ENCODE results near the gene DCPS. TPM values are rescaled to one million over a fixed set of nuclear protein-coding genes. Genes with fewer than 3 reads are reported as not detected.
"Not testable (repeated sequence)": the region's sequence is repeated elsewhere in the genome, so short reads cannot be mapped to it uniquely, and the experiment has no call there.

Gene DCPS
- total RNA-seq, 1 donor from 2014 or later = 8.5 TPM

DNA sequence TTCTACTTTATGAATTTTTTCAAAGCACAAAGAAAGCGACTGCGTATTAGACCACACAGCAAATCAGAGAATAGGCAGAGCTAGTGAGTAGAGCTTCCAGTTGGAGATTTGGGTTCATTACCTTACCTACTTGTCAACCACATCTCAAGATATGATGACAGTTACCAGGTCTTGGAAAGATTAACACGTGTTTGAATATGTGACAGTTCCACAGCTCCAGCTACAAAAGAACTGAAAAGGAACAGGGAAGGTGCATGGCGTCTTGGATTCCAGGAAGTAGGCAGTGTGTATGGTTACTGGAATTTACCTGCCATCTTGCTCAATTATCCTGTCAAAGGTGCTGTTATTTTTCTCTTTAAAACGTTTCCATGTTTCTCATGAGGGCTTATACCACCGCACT is 15.6 kb upstream of the DCPS start:
- no peak for DNase-seq (ENCODE audit: low read depth in 2 of 2)

GRCh38 chr11:126290887-126291286 is 13.0 kb upstream of the DCPS start:
- DNase-seq (ENCODE audit: low read depth in 2 of 2) = no peak

- DNase-seq (ENCODE audit: low read depth in 2 of 2) = no peak
These were observed 10.1 kb upstream of the DCPS start for GRCh38 chr11:126293726-126294125.

- DNase-seq (ENCODE audit: low read depth in 2 of 2) = no peak
These were observed 6.9 kb upstream of the DCPS start for GRCh38 chr11:126297004-126297403.

DNA sequence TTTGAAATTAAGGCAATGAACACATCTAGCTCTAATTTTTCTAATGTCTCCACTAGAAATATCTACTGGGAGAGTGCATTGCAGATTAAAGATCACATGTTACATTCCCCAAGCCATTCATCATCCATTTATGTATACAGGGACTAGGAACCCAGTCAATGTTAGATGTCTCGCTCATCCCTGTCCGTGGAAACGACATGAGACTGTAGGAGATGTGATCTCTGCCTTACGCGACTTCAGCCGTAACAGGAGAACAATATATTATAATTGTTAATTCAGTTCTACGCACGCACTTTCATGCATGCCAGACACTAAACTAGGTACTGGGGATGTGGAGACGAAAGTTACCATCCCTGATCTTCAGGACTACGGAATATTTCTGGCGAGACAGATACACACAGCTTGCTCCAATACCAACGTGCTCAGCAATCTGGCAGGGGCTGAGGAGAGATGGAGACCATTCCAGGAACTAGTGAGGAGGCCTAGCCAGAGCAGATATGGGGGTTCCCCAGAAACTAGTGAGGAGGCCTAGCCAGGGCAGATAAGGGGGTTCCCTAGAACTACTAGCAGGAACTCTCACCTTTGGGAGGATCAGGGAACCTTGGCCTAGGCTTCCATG is 706 bp downstream of the DCPS start:
- no peak for DNase-seq (ENCODE audit: low read depth in 2 of 2)

DNA sequence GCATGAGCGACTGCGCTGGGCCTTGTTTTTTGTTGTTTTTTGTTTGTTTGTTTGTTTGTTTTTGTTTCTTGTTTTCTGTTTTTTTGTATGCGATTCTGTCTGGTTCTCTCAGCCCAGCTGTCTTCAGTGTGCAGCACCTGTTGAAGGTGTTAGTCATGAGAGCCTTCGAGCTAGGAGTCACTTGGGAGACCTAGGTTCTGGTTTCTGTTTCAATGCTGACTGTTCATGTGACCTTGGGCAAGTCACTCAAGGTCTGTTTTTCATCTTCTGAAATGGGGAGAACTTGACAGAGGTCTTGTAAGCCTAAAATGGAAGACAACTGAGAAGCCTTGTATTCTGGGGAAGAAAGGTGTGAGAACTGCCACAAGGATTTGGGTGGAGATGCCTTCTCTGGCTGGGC is 1.8 kb downstream of the DCPS start:
- DNase-seq (ENCODE audit: low read depth in 2 of 2) = no peak

GRCh38 chr11:126307706-126308105 is 3.8 kb downstream of the DCPS start:
- peak in 1 of 2 donors; percentile 60 for DNase-seq (ENCODE audit: low read depth in 2 of 2)

GRCh38 chr11:126308271-126308671 is 4.4 kb downstream of the DCPS start:
- no peak for DNase-seq (ENCODE audit: low read depth in 2 of 2)

DNA sequence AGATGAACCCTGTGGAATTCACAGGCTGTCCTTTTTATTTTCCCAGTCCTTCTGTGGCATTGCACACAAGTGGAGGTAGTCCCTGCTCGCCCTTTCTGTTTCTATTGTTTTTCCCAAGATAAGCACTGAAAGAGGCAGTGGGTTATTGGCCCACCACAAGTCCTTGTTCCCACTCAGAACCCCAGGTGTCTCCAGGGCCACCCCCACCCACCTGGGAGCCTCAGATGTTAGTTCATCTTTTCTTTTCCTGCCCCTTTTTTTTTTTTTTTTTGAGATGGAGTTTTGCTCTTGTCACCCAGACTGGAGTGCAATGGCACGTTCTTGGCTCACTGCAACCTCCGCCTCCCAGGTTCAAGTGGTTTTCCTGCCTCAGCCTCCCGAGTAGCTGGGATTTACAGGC is 4.9 kb downstream of the DCPS start:
- not testable (repeated sequence) for DNase-seq (ENCODE audit: low read depth in 2 of 2)

- peak; percentile 58 to 79 for DNase-seq (ENCODE audit: low read depth in 2 of 2)
These were observed 6.5 kb downstream of the DCPS start for GRCh38 chr11:126310200-126310991.

DNA sequence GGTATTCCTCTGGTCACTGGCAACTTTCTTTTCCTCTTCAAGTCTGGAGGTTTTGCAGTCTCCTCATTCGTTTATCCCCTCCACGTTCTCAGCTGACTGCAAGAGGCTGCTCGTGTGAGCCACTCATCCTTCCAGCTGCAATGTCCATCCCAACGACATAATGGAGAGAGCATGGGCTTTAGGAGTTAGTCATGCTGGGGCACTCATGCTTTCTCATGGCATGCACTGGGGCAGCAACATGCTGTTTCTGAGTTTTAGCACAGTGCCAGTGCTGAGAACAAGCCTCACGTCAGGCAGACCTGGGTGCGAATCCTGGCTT is 7.1 kb downstream of the DCPS start:
- DNase-seq (ENCODE audit: low read depth in 2 of 2) = no peak

- DNase-seq (ENCODE audit: low read depth in 2 of 2) = no peak
These were observed 7.8 kb downstream of the DCPS start for GRCh38 chr11:126311401-126312291.

GRCh38 chr11:126312961-126313360 is 9.1 kb downstream of the DCPS start:
- no peak for DNase-seq (ENCODE audit: low read depth in 2 of 2)

DNA sequence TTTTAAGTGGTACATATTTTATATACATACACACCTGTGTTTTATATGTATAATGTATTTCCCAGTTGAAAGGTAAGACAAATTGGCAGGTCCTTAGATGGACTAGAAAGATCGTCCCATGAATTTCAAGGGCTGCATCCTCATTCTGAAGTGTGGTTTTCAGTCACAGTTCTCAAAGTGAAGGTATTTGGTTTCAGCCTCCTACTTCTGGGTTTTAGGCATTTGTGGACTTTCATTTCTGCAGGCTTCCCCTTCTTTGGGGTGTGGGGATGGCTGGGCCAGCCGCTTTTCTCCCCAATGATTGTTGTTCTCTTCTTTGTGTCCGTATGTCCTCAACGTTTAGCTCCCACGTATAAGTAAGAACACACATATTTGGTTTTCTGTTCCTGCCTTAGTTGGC is 10.0 kb downstream of the DCPS start:
- no peak for DNase-seq (ENCODE audit: low read depth in 2 of 2)

DNA sequence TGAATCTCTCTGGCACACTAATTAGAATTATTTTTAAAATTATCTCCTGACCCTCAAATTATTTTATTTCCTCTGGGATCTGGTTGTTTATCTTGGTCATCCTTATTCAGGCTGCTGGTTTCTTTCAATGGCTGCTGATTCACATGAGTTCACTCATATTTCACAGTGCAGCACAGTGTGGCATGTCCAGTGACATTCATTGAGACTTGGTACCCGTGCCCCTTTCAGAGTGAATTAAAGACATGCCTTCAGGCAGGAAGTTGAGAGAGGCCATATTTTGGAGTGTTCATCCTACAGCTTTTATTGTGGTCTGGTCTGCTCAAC is 13.5 kb downstream of the DCPS start:
- DNase-seq (ENCODE audit: low read depth in 2 of 2) = no peak

DNA sequence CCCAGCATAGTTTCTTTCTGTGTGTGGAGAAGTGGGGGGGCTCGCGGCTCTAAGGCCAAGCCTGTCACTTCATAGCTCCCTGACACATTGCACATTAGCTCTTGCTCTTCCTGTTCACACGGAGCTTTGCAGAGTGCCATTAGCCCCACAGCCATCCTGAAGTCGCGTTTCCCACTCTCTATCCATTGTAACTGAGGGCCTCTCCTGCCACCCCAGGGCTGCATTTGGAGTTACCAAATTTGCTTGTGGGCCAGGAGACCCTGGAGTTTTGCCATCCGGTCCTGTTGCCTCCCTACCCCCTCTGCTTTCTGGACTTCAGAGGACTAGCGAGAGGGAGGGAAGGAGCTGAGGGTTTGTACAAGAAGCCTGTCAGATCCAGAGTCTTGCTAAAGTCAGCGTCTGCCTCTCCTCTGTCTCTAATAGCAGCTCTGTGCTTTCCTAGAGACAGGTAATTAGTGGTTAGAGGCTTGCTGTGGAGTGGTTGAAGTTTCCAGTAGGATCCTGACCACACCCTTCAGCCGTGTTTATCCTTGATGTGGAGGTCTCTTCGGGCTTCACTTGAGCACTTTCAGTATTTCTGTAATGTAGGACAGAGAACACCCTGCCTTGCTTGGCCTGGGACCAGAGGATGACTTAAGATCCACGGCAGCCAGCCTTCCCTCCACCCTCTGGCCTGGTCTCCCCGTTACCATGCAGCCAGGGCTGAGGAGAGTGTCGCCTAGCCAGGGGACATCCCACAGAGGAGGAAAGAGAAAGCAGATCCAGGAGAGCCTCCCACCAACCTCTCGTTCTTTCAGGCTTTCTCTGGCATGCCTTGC is 14.1 kb downstream of the DCPS start:
- DNase-seq (ENCODE audit: low read depth in 2 of 2) = no peak

DNA sequence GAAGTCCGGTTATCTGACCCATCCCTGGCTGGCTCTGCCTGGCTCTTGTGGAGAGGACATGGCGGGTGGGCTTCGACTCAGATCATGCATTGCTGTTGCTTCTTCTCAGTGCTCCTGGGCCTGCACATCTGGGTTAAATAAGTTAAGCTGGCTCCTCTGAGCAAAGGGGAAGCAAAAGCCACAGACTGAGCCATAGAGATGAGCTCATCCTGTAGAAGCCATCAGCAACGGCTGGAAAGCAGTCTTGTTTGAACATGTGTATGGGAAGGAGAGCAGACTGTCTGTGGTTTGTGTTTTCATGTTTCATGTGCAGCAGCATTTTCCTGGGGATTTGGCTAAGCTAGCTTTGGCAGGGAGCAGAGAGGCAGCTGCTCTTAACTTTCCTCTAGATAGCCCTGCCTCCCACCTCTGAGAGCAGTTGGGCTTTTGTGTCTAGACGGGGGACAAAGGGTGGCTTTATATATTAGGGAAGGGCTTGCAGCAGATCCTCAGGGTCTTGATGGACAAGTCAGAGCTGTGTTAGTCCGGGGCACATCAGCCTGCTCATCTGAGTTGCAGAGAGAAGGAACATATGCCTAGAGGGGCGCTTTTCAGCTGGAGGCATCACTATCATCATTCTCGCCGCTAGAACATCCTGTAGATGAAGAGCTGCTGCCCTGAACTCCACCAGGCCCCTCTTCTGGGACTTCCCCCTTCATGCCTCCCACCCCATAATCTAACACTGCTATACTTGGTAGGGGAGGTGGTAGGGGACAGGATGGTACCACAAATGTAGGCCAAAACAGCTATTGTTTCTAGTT is 14.9 kb downstream of the DCPS start:
- no peak for DNase-seq (ENCODE audit: low read depth in 2 of 2)

GRCh38 chr11:126319374-126319740 is 15.5 kb downstream of the DCPS start:
- DNase-seq (ENCODE audit: low read depth in 2 of 2) = no peak

DNA sequence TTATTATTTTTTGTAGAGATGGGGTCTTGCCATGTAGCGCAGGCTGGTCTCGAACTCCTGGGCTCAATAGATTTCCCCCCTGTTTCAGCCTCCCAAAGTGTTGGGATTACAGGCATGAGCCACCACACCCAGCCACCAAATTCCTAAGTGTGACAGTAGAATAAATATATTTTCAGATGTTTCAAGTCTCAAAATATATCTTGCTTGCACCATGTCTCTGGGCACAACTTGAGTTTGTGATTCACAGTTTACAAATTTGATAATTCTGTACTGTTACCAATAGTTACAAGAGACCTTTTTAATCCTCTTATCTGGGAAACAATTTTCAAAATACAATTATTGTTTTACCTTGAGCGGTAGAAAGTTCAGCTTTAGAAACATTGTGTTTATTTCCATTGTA is 19.1 kb downstream of the DCPS start:
- DNase-seq (ENCODE audit: low read depth in 2 of 2) = no peak

DNA sequence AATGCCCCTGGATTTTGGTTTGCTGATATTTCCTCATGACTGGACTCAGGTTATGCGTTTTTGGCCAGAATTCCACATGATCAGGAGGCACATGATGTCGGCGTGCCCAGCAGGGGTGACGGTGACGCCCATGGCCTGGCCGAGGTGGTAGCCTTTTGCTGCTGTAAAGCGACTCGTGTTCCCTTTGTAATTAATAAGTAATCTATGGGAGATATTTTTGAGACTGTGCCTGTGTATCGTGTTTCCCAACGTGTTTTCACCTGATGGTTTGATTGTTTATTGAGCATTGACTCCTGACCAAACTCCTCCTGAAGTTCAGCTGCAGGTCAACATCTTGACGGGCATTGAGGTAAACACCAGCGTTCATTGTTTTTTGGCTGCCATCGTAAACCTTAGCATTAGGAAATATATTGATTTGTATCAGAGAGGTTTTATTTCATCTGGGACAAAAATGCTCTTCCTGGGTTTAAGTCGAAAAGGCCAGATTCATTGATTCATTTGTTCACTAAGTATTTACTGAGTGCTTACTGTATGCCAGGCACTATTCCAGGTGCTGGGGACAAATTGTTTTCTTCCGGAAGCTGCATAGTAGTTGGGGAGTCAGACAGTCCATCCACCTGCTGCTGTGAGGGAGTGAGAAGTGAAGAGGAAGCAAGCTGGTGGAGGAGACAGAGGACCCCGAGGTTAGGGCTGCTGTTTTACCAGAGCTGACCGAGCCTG is 23.6 kb downstream of the DCPS start:
- no peak for DNase-seq (ENCODE audit: low read depth in 2 of 2)
